ENCODE results near the gene TK2. TPM values are rescaled to one million over a fixed set of nuclear protein-coding genes. Genes with fewer than 3 reads are reported as not detected.
A peak's percentile ranks its signal among the peaks of the same experiment; 100 is the strongest.

Gene TK2
- total and polyA plus RNA-seq, 9 of the 15 experiments (the other 6 are each of a cell fraction or from before 2014, with no cell fraction given) = 1.1 to 10.2 (median 5.3) TPM

GRCh38 chr16:66516808-66517585, 32.9 kb downstream of the TK2 start:
- no peaks in the 10 kb centered on the region for H3K9me3 ChIP-seq (replicated peaks; ENCODE audit: control insufficient read depth, insufficient read depth, low read depth, low read length)
- H3K9me1 ChIP-seq (ENCODE audit: control insufficient read depth, insufficient read depth, low read length) = no peaks in the 10 kb centered on the region
- H3K9ac ChIP-seq (ENCODE audit: insufficient read depth in 1 of 2, low read depth in 2 of 2, low read length in 2 of 2) = peak overlapping the region; percentile 85 to 92
- CTCF ChIA-PET (ENCODE audit: low intra/inter-chr PET ratio) = interaction anchor here (0.9 kb wide), 1 partner anchor 35 kb away, joined by 3 read pairs; no protein-coding TSS in a partner anchor
- TSS peak; percentile 99 for BruUV-seq (replicated peaks)
- peak overlapping the region; percentile 94 for H3K27ac ChIP-seq (ENCODE audit: extremely low read depth, low read depth, low read length)
- H3K4me2 ChIP-seq (ENCODE audit: insufficient read depth, low read length) = peak overlapping the region; percentile 75
- intact Hi-C loops (cut with micrococcal nuclease) (loop anchor here (1.0 to 2.0 kb wide), 3 partner anchors 34 to 111 kb away; partner anchors contain the start of gene TK2), in situ Hi-C loops (cut with MboI) (no loop called here)
- no peaks in the 10 kb centered on the region for H3K27me3 ChIP-seq (ENCODE audit: control insufficient read depth in 2 of 2, insufficient read depth in 2 of 2, low read length in 2 of 2)
- peak overlapping the region; percentile 30 for H3K4me3 ChIP-seq
- H3K79me2 ChIP-seq (ENCODE audit: control insufficient read depth, insufficient read depth, low read length) = no peaks in the 10 kb centered on the region
- peak overlapping the region; percentile 95 for H2AFZ ChIP-seq (ENCODE audit: low read depth, low read length)
- ATAC-seq (peak; percentile 97), FAIRE-seq (peak; percentile 100), DNase-seq (ENCODE audit: extremely low read depth in 1 of 4, low spot score in 3 of 4) (peak; percentile 95 to 98 (median 96))
- H3K36me3 ChIP-seq (ENCODE audit: control insufficient read depth, insufficient read depth, low read length) = no peaks in the 10 kb centered on the region; the same call in 2 of the 3 replicates
- POLR2A ChIA-PET = interaction anchor here (1.0 kb wide), 1 partner anchor 61 kb away, joined by 3 read pairs; no protein-coding TSS in a partner anchor
- WGBS (ENCODE audit: insufficient coverage, low coverage, missing lambda C conversion rate) = 2% methylated on average over 14 of the region's 15 CpGs
- H3K4me1 ChIP-seq (replicated peaks in 1 of 2; ENCODE audit: control insufficient read depth in 2 of 2, insufficient read depth in 2 of 2, low read length in 2 of 2) = peaks cover 29 to 35% of the 10 kb centered on the region in 2 experiments
- H4K20me1 ChIP-seq (replicated peaks; ENCODE audit: control insufficient read depth, insufficient read depth, low read length) = no peaks in the 10 kb centered on the region
- TF ChIP-seq BCL6 (CRISPR knock-in tag; IDR thresholded peaks at IDR 0.05) (no peak), RBM15 (IDR thresholded peaks at IDR 0.05; ENCODE audit: insufficient read depth, low read length) (no peak), ETV1 (tag; conservative IDR thresholded peaks at IDR 0.05; ENCODE audit: low read depth) (peak; percentile 95), ILK (tag; IDR thresholded peaks at IDR 0.05; ENCODE audit: borderline replicate concordance, low read depth) (no peak), NR2F6 (CRISPR knock-in tag; IDR thresholded peaks at IDR 0.05) (no peak), ZFX (CRISPR knock-in tag; IDR thresholded peaks at IDR 0.05) (peak; percentile 67), HEY1 (CRISPR knock-in tag; IDR thresholded peaks at IDR 0.05; ENCODE audit: borderline replicate concordance) (no peak), NFIX (CRISPR knock-in tag; IDR thresholded peaks at IDR 0.05; ENCODE audit: low read depth) (no peak), ZNF79 (CRISPR knock-in tag; IDR thresholded peaks at IDR 0.05; ENCODE audit: low read depth) (no peak), FOXK2 (conservative IDR thresholded peaks at IDR 0.05 in 1 of 2, IDR thresholded peaks at IDR 0.05 in 1 of 2; ENCODE audit: low read depth in 2 of 2) (peak; percentile 90 to 92), NR2C2 (CRISPR knock-in tag; IDR thresholded peaks at IDR 0.05) (peak; percentile 72), NR2C2 (tag; IDR thresholded peaks at IDR 0.05) (peak; percentile 96), ETV6 (IDR thresholded peaks at IDR 0.05; ENCODE audit: borderline replicate concordance in 1 of 2, low read depth in 2 of 2, low read length in 1 of 2) (peak in 1 of 2 experiments; percentile 36; a peak in 1 of 4 replicates), ETV6 (CRISPR knock-in tag; IDR thresholded peaks at IDR 0.05; ENCODE audit: borderline replicate concordance) (no peak), BCLAF1 (IDR thresholded peaks at IDR 0.05; ENCODE audit: borderline replicate concordance in 1 of 2, control insufficient read depth in 1 of 2, low read depth in 2 of 2, low read length in 1 of 2) (0 out of 4 replicates have a peak, but pooled peaks of 1 of the 2 experiments have one; percentile 66), ZNF140 (CRISPR knock-in tag; IDR thresholded peaks at IDR 0.05) (no peak), NR2C1 (IDR thresholded peaks at IDR 0.05) (peak; percentile 79), NR2C1 (tag; IDR thresholded peaks at IDR 0.05) (peak; percentile 82), MAFG (tag; conservative IDR thresholded peaks at IDR 0.05) (0 out of 2 replicates have a peak, but pooled peaks have one; percentile 11)
